GM12878 (cell line): ENCODE measurements around the gene TADA3. TPM values are rescaled to one million over a fixed set of nuclear protein-coding genes. Genes with fewer than 3 reads are reported as not detected.

Source experiments
- EED ChIP-seq: sonication (generic); IDR thresholded peaks from 2 replicates; pipeline ENCODE4 v1.6.1; 2016; ENCODE audit warnings: antibody characterized with exemption, low read depth
- HDGF ChIP-seq: fragments of 450-650 bp; IDR thresholded peaks from 2 replicates; pipeline ENCODE4 v1.6.1; 2016; ENCODE audit warnings: antibody characterized with exemption
- NFYA ChIP-seq: IDR thresholded peaks from 2 replicates; pipeline ENCODE4 v1.6.1; 2011; ENCODE audit warnings: low read depth, mild to moderate bottlenecking, low read length, improper control_type of control experiment, borderline replicate concordance
- ZBTB11 ChIP-seq: fragments of 450-650 bp; formaldehyde crosslinking; IDR thresholded peaks from 2 replicates; pipeline ENCODE4 v1.5.0; 2022; ENCODE audit warnings: mild to moderate bottlenecking, missing genetic modification characterization
- polyA plus RNA-seq, 11 experiments: library from polyadenylated mRNA; depleted of rRNA in 4 of 11; unstranded in 6 of 11; stranded (reverse) in 5 of 11; fragments of >200 nt; fragmentation: Nextera tagmentation in 4 of 11; fragmentation: Illumina TruSeq in 1 of 11; extraction: Ambion mirVana in 4 of 11; extraction: Trizol in 1 of 11; gene quantifications; 1 replicate in 1 of 11; 2 replicates in 10 of 11; pipeline versions ENCODE4 v1.2.1 to v1.2.3, GENCODE V29; 2011 to 2016; ENCODE audit warnings: inconsistent platforms in 2 of 11, missing spikeins in 2 of 11, low read depth in 1 of 11
- total RNA-seq, 4 experiments: library from RNA; depleted of rRNA in 3 of 4; stranded (reverse); fragments of >200 nt in 3 of 4; fragmentation: Illumina TruSeq in 1 of 4; extraction: Trizol in 1 of 4; gene quantifications; 2 replicates each; pipeline versions ENCODE4 v1.2.1 to v1.2.3, GENCODE V29; 2013 to 2021
- TF ChIP-seq, protein P1 (sequence below): IDR thresholded peaks from 2 replicates; pipeline ENCODE4 v1.6.1; 2011; ENCODE audit warnings: borderline replicate concordance, low read depth, mild to moderate bottlenecking, moderate library complexity, mixed read lengths, low read length; ENCODE audit not compliant: insufficient read depth; ENCODE audit errors: extremely low read length
- TF ChIP-seq, protein P2 (sequence below): fragments of 150-350 bp; IDR thresholded peaks from 2 replicates; pipeline ENCODE4 v1.6.1; 2014; ENCODE audit warnings: mild to moderate bottlenecking, low read depth, low read length

The TADA3 gene
- total and polyA plus RNA-seq, 10 of the 15 experiments (the other 5 are each of a cell fraction or from before 2014, with no cell fraction given) = 2.6 to 71.2 (median 51.0) TPM

- TF ChIP-seq ZBTB11 (CRISPR knock-in tag) (no peak), HDGF (no peak), NFYA (no peak), EED (no peak)
- TF ChIP-seq, protein P1, sequence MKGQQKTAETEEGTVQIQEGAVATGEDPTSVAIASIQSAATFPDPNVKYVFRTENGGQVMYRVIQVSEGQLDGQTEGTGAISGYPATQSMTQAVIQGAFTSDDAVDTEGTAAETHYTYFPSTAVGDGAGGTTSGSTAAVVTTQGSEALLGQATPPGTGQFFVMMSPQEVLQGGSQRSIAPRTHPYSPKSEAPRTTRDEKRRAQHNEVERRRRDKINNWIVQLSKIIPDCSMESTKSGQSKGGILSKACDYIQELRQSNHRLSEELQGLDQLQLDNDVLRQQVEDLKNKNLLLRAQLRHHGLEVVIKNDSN = no peak
- TF ChIP-seq, protein P2, sequence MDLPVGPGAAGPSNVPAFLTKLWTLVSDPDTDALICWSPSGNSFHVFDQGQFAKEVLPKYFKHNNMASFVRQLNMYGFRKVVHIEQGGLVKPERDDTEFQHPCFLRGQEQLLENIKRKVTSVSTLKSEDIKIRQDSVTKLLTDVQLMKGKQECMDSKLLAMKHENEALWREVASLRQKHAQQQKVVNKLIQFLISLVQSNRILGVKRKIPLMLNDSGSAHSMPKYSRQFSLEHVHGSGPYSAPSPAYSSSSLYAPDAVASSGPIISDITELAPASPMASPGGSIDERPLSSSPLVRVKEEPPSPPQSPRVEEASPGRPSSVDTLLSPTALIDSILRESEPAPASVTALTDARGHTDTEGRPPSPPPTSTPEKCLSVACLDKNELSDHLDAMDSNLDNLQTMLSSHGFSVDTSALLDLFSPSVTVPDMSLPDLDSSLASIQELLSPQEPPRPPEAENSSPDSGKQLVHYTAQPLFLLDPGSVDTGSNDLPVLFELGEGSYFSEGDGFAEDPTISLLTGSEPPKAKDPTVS = no peak
These were observed 4.6 kb downstream of the TADA3 start (continued) for GRCh38 chr3:9787714-9788113.
